ENCODE results near the gene LEF1.

LEF1 gene

GRCh38 chr4:108149588-108150380 lies 18.9 kb downstream of the LEF1 start:
- DNase-seq (ENCODE audit: low read depth, low spot score) = no peak

- no peak for DNase-seq (ENCODE audit: low read depth, low spot score)
These were observed 20.4 kb downstream of the LEF1 start for GRCh38 chr4:108148316-108148715.

- DNase-seq (ENCODE audit: low read depth, low spot score) = no peak
These were observed 21.9 kb downstream of the LEF1 start for GRCh38 chr4:108146819-108147218.

GRCh38 chr4:108146336-108146735 lies 22.4 kb downstream of the LEF1 start:
- DNase-seq (ENCODE audit: low read depth, low spot score) = no peak

- DNase-seq (ENCODE audit: low read depth, low spot score) = no peak
These were observed 24.3 kb downstream of the LEF1 start for GRCh38 chr4:108144451-108144850.

GRCh38 chr4:108143515-108143914 lies 25.2 kb downstream of the LEF1 start:
- no peak for DNase-seq (ENCODE audit: low read depth, low spot score)

- DNase-seq (ENCODE audit: low read depth, low spot score) = no peak
These were observed 25.9 kb downstream of the LEF1 start for GRCh38 chr4:108142870-108143269.

GRCh38 chr4:108141213-108141950 lies 27.4 kb downstream of the LEF1 start:
- DNase-seq (ENCODE audit: low read depth, low spot score) = no peak

- DNase-seq (ENCODE audit: low read depth, low spot score) = no peak
These were observed 28.4 kb downstream of the LEF1 start for GRCh38 chr4:108140328-108140727.

- DNase-seq (ENCODE audit: low read depth, low spot score) = no peak
These were observed 29.6 kb downstream of the LEF1 start for GRCh38 chr4:108139089-108139488.

- no peak for DNase-seq (ENCODE audit: low read depth, low spot score)
These were observed 33.1 kb downstream of the LEF1 start for GRCh38 chr4:108135549-108136209.

GRCh38 chr4:108130955-108131354 lies 37.8 kb downstream of the LEF1 start:
- DNase-seq (ENCODE audit: low read depth, low spot score) = no peak

- no peak for DNase-seq (ENCODE audit: low read depth, low spot score)
These were observed 39.5 kb downstream of the LEF1 start for GRCh38 chr4:108129196-108129595.

- DNase-seq (ENCODE audit: low read depth, low spot score) = no peak
These were observed 41.9 kb downstream of the LEF1 start for GRCh38 chr4:108126806-108127205.

- DNase-seq (ENCODE audit: low read depth, low spot score) = no peak
These were observed 47.9 kb downstream of the LEF1 start for GRCh38 chr4:108120789-108121188.

- no peak for DNase-seq (ENCODE audit: low read depth, low spot score)
These were observed 49.4 kb downstream of the LEF1 start for GRCh38 chr4:108119199-108119800.

- DNase-seq (ENCODE audit: low read depth, low spot score) = no peak
These were observed 50.2 kb downstream of the LEF1 start for GRCh38 chr4:108118505-108118904.

GRCh38 chr4:108117418-108118182 lies 51.1 kb downstream of the LEF1 start:
- DNase-seq (ENCODE audit: low read depth, low spot score) = no peak

GRCh38 chr4:108116423-108117168 lies 52.1 kb downstream of the LEF1 start:
- no peak for DNase-seq (ENCODE audit: low read depth, low spot score)

GRCh38 chr4:108115168-108115526 lies 53.6 kb downstream of the LEF1 start:
- no peak for DNase-seq (ENCODE audit: low read depth, low spot score)

GRCh38 chr4:108114503-108114902 lies 54.2 kb downstream of the LEF1 start:
- DNase-seq (ENCODE audit: low read depth, low spot score) = no peak

All from smooth muscle cell of the brain vasculature (primary cell).